HG03139 (cell line): ENCODE measurements around the gene C1orf35.

Experiments
- ATAC-seq: cut with Tn5 transposase; IDR thresholded peaks from one replicate; pipeline ENCODE4 v1.9.1; 2021; ENCODE audit not compliant: unreplicated experiment

Gene C1orf35

DNA sequence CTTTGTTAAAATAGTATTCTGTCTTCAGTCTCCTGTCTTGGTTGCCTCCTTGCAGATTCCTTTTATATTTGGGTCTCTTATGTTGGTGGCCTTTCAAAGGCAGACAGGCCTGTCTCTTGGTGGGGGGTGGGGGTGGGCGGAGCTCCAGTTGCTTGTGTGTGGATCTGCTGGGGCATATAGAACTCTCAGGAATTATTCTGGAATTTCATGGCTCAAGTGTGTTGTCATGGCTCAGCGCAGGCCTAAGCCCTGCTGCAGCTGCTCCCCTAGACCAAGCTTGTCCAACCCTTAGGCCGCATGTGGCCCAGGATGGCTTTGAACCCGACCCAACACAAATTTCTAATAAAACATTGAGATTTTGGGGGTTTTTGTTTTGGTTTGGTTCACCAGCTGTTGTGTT lies 8.0 kb downstream of the C1orf35 start:
- ATAC-seq: no peak

DNA sequence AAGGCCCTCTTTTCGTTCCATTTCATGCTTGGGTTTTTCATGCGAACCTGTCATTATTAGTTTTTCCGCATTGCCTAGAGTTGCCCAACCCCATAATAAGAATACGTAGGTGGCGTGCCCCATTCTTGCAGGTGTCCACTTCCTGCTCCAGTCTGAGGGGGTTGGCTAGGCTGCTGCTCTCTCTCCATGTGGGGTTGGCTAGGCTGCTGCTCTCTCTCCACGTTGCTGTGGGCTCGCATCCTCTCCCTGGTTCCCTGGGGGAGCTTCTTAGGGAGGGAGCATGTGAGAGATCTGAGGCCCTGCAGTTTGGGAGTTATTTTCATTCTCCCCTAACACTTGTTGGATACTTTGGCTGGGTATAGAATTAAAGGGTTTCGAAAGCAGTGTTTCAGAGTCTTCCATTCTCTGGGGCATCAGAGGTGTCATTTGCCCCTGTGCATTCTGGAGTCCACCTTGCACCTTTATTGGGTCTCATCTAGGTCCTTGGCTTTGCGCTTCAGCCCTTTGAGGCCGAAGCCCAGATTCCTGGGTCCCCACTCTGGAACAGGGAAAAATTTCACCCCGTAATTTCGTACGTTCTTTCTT lies 8.6 kb downstream of the C1orf35 start:
- ATAC-seq: no peak

DNA sequence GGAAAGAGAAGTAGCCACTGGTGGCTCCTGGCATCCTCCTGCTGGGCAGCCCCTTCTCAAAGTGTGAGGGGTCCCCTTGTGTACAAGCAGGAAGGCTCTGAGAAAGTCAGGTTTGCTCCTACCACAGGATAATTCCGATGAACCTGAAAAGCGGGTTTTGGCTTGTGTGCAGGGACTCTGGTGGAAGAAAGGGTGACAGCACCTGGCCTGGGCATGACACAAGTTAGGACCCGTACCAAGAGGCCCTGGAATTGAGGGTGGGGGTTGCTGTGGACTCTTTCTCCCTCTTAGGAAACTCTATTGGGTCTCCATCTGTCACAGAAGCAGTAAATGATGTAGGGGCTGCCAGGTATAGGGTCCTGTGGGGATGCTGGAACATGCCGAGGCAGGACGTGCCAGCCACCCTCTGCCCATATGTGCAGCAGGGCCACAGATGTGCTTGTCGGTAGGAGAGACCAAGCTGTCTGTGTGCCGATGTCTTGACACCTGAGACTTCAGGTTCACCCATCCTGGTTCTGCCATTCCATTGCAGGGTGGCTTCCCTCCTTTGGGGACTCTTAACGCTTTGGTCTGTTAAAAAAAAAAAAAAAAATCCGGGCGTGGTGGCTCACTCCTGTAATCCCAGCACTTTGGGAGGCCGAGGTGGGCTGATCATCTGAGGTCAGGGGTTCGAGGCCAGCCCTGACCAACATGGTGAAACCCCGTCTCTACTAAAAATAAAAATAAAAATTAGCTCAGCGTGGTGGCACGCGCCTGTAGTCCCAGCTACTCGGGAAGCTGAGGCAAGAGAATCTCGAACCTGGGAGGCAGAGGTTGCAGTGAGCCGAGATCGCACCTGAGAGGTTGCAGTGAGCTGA lies 9.8 kb downstream of the C1orf35 start:
- ATAC-seq: no peak

DNA sequence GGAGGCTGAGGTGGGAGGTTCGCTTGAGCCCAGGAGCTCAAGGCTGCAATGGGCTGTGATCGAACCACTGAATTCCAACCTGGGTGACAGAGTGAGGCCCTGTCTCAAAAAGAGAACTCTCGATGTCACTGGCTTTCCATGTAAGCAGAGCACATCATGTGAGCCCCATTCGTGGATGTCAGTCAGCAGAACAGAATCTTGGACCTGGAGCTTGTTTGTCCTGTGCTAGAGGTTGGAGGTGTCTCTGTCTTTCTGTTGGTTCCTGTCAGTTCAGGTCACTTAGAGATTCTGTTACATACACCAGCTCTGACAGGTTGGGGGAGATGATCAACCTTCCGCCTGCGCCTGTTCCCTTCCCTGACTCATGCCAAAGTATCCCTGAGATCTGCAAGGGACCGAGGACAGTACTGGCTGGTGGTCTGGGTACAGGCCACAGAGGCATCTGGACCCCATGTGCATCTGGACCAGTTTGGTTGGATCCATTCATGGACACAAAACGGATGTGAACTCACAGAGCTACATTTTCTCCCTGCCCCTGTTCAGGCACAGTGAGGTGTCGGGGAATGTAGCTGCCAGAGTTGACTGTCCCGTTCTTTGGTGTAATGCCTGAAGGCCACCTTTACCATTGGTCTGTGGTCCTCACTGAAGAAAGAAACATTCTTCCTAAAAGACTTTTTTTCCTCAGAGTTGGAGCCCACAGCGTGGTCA lies 10.6 kb downstream of the C1orf35 start:
- no peak for ATAC-seq

DNA sequence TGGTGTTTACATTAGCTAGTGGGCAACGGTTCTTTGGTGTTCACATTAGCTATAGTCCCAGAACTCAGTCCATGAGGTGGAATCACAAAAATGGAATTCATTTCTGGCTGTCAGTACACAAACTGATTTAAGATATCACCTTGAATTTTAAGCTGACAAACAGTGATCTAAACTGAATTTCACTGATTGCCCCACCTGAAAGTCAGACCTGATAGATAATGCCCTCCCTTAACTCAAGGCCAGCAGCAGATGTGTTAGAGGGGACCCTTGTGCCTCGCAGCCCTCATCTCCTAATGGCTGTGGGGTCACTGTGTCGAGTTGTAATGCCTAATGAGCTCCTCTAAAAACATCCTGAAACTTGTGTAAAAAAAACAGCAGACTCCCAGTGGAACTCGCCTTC lies 12.0 kb downstream of the C1orf35 start:
- ATAC-seq: no peak

DNA sequence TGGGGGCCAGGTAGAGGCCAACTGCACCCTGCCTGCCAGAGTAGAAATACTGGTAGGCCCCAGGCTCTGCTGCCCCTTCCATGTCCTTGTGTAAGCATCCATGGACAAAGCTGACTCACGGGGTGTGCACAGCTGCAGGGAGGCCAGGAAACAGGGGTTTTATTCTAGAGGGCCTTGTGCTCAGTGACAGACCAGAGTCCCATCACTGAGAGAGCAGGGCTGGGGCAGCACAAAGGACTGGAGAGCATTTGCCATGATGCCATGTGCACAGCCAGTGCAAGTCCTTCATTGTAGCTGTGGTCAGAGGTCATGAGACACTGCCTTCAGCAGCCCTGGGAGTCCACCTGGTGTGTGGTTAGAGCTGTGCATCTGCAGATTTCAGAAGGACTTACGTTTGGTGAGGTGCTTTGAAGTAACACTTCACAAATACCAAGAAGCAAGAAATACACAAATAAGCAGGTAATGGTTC lies 12.5 kb downstream of the C1orf35 start:
- no peak for ATAC-seq

DNA sequence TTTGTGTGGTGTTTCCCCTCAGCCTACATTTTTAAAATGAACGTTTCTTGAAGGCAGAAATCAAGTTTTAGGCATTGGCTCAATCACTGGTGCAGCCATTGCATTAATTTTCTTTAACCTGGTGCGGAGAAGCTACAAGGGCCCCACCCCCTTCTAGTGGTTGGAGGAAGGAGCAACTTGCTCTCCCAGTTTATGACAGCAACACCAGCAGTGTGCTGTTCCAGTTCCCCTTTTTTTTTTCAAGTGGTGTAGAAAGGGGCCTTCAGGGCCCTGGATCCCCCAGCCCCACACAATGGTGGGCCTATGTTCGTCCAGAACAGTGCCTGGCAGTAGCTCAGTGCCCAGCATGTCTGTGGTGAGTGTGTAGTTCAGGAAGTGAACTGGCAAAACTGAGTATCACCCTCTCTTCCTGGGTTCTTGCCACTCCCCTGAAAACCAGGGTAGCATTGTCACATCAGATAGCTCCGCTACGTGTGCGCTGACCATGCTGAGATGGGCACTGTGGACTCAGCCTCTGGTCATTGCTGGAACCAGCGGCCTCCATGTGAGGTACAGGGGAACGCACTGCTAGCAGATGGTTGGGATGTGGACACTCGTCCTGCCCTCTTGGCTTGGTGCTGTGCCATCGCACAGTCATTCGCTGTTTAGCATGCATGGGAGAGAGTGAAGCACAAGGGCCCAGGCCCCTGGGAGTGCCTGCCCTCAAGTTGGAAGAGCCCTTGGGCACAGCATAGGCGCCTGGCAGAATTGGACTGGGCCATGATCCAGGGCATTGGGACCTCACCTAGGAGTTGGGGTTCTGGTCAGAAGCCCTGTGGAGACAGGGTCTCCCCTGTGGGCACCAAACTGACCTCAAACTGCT lies 13.4 kb downstream of the C1orf35 start:
- no peak for ATAC-seq

DNA sequence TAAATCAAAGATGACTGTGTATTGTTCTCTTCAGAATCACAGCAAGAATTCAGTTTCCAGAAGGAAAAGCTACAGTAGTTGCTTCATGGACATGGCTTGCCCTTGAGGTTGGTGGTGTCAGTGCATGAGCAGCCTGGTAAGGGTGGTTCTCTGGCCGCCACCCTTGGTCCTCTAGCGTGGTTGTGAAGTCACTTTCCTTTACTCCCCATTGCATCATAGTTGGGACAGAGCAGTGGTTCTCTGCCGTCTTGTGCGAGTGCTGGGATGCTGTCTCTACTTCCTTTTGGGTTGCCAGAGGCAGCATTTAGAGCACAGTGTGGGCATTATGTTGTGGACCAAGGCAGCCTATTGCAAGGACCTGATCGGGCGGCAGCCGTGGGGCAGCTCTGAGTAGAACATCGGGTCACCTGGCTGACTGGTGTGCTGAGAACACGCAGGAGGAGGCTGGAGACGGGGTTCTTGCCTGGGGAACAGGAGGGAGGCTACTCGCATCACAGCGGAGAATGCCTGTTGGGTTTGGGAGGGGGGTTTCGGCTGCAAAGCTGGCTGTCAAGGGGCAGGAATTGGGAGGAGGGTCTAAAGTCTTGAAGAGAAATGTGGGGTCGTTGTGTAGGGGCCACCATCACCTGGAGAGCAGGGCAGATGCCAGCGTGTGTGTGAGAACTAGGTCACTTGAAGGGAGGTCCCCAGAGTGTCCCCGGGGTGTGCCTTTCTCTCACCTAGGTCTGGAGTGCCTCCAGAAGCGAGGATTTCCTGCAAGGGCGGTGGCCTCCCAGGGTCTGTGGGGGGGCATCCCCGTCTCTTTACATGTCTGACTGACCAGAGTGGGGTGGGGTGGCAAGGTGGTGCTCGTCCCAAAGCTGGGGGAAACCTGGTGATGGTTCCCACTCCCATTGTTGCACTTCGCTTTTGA lies 14.3 kb downstream of the C1orf35 start:
- no peak for ATAC-seq

DNA sequence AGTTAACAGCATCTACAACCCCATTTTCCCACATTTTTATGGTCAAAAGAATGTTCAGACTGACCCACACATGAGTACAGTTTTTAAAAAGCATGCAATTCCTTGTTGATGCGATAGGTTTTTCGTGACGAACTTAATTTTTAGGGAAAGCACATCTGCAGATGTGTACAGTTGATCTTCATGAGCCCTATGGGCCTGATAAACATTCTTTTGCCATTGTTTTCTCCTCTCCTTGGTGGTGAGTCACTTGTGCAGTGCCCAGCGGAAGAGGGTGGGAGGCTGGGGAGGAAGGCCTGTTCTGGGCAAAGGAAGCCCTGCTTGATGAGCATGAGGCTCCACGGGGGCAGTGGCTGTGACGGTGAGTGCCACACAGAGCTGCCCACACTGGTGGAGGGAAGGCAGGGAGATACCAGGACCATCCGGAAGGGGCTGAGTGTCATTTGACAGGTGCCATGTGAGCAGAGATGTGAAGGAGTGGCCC lies 15.3 kb downstream of the C1orf35 start:
- no peak for ATAC-seq

DNA sequence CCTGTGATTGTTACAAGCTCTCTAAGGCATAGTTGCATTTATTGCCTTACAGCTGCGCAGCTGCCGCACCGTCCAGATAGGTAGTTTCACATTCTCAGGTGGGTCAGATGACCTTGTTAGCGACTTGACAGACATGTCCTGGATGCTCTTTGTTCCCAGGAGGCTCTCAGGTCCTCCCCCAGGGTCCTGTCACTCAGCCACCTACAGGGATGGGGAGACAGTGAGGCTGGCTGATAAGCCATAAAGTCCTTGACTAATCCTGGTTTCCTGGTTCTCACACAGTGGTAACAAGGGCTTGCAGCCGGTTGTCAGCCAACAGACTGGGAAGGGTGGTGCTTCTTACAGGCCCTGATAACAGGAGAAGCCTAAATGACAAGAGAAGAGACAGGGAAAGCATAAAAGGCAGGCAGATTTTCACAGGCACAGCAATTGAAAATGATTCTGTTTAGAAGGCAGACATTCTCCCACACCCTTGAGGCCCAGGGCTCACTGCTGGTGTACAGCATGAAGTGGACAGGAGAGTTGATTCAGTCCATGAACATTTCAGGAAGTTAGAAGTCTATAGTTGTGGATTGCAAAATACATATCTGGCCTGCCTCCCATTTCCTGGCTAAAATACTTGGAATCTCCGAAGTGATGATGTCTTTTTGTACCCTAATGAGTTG lies 17.7 kb downstream of the C1orf35 start:
- no peak for ATAC-seq

DNA sequence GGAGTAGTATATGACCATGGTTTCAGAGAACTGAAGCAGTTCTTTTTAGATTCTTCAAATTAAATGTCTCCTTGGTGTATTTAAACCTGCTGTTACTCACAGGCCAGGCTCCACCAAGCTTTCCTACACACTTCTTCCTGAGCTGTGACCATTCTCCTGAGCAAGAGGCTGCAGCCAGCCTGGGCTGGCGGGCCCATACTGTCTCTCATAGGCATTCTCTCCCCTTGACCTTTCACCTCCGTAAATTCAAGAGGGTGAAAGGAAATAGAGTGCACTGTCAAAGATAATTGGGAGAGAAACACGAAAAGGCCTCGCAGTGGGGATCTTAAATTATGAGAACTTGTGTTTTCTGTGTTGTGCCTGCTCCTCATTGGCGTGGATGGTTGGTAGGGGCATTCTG lies 18.3 kb downstream of the C1orf35 start:
- no peak for ATAC-seq

DNA sequence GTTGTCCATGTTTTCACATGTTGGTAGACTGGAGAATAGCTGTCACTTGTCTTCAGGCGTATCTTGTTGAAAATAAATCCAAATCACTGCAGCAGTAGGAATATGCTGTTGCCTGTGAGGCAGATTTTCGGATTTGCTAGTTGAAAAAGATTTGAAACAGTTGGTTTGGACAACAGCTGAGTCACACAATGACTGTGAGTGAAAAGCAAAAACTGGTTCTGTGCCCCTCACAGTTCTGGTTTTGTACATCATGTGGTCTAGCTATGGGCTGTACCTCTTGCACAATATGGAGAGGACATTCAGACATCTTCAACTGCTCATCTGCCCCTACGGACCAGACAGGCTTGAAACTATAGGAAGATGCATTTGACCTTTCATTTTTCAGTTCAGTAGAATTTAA lies 18.8 kb downstream of the C1orf35 start:
- no peak for ATAC-seq

DNA sequence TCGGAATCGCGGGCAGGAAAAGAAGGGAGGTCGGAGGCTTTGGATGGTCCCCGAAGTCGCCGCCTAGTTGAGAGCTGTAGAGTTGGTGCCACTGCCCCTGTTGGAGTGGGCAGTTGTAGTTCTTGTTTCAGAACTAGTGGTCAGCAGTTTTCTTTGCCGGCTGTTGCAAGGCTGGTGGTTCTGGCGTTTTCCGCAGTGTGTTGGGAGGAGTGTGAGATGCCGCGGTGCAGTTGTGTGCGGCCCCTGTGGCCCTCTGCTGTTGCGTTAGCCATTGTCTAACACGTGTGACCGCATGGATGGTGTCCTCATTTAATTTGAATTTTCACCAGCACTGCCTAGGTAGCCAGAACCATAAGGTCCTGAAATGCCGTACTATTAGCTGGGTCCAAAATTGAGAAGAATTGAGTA lies 19.2 kb downstream of the C1orf35 start:
- ATAC-seq: no peak

DNA sequence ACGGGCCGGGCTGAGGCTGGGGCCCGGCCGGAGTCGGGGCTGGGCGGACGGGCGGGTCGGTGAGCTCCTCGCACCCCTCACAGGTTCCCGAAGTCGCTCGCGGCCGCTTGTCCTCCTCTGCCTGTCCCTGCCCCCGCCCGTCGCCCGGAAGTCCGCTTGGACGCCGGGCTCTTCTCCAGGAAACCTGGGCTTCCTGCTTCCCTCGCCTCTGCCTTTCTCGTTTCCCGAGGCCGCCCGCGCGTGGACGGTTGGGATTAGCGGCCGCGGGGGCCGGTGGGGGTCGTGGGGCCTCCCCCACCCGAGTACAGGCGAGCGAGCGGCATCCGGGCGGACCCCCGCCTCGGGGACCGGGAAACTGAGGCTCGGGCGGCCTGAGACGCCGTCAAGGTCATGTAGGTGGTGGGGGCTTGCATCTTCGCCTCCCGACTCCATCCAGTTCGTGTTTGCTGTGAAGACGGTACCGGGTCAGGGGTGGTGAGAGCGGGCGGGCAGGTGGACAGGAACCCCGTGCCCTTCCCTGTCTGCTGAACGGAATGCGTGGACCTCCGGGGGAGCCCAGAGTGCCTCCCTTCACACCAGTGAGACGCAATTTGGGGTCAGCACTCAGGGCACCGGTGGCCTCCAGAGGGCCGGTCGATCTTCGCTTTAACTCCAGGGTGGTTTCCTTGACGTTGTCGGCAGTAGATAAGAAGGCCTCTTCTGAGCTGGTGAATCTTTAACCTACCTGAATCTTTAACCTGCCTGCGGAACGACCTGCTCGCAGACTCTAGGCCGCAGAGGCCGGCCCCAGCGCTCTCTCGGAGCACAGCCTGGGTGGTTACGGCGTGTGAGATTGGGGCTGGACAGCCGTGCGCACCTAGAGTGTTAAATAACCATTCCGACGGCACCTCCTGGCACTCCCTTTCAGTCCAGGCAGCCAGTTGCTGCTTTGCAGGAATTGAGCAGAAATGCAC lies 19.9 kb downstream of the C1orf35 start:
- peak; percentile 16 for ATAC-seq

DNA sequence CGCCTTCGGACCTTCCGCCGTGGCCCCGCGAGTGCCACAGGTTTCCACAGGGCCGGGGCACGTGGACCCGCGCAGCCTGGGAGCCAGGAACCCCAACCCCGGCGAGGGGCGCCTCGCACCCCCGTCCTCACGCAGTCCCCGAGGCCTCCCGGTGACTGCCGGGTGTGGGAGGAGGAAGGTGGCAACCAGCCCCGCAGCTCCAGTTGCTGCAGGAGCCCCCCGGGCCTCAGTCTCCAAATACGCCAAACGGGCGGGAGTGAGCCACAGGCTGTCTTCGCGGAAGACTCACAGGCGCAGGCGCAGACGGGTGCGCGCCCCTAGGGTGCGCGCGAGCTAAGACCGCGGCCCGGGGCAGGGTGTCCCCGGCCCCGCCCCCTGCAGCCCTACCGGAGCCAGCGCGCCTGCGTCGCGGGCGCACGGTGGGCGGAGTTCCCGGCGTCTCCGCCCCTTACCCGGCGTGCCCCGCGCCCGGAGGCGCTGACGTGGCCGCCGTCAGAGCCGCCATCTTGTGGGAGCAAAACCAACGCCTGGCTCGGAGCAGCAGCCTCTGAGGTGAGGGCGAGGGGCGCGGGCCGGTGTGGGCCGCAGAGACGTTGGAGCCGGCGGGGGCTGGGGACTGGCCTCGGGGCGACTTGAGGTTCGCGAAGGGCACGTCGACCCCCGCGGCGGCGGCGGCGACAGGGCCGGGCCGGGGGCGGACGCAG lies 20.8 kb downstream of the C1orf35 start, which contains the start of gene ARF1:
Gene ARF1, plus strand, starts transcription at position 495 of the 704 bp plus-strand sequence. CDS start 14,407 bp downstream, outside the sequence.
- peak; percentile 75 for ATAC-seq

DNA sequence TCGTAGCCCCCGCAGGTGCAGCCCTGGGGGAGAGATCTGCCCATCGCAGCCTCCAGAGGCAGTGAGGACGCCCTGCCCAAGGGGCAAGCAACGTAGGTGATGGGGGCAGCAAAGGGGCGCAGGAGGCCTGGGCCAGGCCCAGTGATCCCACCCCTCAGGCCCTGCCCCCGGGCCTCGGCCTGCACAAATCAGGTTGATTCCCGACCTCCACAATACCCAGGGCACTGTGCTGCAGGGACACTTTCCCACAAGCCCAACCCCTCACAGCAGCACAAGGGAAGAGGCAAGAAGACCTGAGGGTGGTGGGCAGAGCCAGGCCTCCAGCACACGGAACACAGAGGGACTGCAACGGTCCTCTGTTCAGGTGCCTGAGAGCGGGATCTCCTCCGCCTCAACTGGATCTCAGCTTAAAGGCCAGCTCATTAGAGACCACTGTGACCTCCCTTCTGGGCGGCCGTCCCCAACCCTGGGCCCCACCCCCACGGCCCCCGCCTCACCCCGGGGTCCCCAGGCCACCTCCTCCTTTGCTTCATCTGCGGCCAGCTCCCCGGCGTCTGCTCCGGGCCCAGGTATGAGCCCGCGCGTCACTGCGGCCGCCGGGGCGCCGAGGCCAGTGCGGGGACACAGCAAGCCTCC lies 21.4 kb downstream of the C1orf35 start:
- ATAC-seq: peak; percentile 6

DNA sequence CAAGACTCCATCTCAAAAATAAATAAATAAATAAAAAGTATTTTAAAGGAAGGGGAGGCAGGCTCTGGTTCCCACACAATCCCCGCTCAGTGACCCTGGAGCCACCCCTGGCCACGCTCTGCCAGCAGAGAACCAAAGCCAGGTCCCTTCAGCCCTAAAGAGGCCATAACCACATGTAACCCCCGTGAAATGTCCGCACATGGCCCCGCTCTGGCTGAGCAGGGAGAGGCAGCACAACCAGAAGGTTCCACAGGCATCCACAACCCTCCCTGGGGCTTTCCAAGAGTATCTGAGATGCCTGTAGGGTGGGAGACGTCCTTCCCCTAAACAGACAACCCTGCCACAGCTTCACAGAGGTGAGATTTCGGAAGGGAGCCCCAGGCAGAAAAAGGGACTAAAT lies 22.0 kb downstream of the C1orf35 start:
- ATAC-seq: no peak
